HepG2 (cell line): ENCODE data around the gene SS18L1. TPM values are rescaled to one million over a fixed set of nuclear protein-coding genes. Genes with fewer than 3 reads are reported as not detected.
A peak's percentile ranks its signal among the peaks of the same experiment; 100 is the strongest.

Experiments used
- ATAC-seq: fragments of 200-7000 bp; cut with Tn5 transposase; 3 replicates; pipeline ENCODE4 v1.9.1; 2020; ENCODE audit warnings: mild to moderate bottlenecking, moderate library complexity
- BruUV-seq: library from RNA; stranded (reverse); fragments of 400-500 nt; replicated peaks from 2 replicates; lab custom pipeline; 2021; lab: Mats Ljungman, UMichigan
- CTCF ChIA-PET: fragments of 300-600 bp; formaldehyde crosslinking; extraction: SDS; loops from one replicate; lab custom pipeline; 2021; ENCODE audit warnings: low total read pairs, inconsistent platforms, low intra/inter-chr PET ratio; lab: Yijun Ruan, JAX
- POLR2A ChIA-PET: fragments of 350-600 bp; sonication (Branson Sonifier 250); formaldehyde crosslinking; loops from one replicate; lab custom pipeline; 2020; ENCODE audit warnings: antibody characterized with exemption, inconsistent platforms; lab: Yijun Ruan, JAX
- DNase-seq: peaks from one replicate; pipeline ENCODE4 v3.0.0-alpha.2; 2015; ENCODE audit warnings: low spot score
- FAIRE-seq: peaks from 3 replicates; lab custom pipeline; 2011; peaks lifted over from hg19 to GRCh38; lab: Jason Lieb, UNC
- H2AFZ ChIP-seq: one replicate; pipeline ENCODE4 v1.6.1; 2011; ENCODE audit warnings: low read length, inconsistent platforms
- H3K27ac ChIP-seq: fragments of 300-600 bp; 3 replicates; pipeline ENCODE4 v1.8.0; 2011; ENCODE audit warnings: mixed run types, mild to moderate bottlenecking, mixed read lengths, low read length, inconsistent platforms; ENCODE audit not compliant: insufficient read depth; ENCODE audit errors: extremely low read length
- H3K27me3 ChIP-seq, 2 experiments: fragments of 200-600 bp in 1 of 2; 2 replicates in 1 of 2; 3 replicates in 1 of 2; pipeline versions ENCODE4 v1.6.0 to v1.8.0; 2011; ENCODE audit warnings: low read length in 2 of 2, mild to moderate bottlenecking in 2 of 2, moderate library complexity in 2 of 2, inconsistent platforms in 1 of 2; ENCODE audit not compliant: insufficient read depth in 2 of 2, control insufficient read depth in 1 of 2
- H3K36me3 ChIP-seq, 2 experiments: fragments of 200-600 bp in 1 of 2; replicated peaks in 1 of 2; 2 replicates in 1 of 2; 3 replicates in 1 of 2; pipeline versions ENCODE4 v1.5.1 to v1.8.0; 2011; ENCODE audit warnings: low read length in 2 of 2, inconsistent platforms in 1 of 2; ENCODE audit not compliant: insufficient read depth in 2 of 2, control insufficient read depth in 1 of 2
- H3K4me1 ChIP-seq: 2 replicates; pipeline ENCODE4 v1.5.1; 2012; ENCODE audit warnings: low read length, inconsistent platforms; ENCODE audit not compliant: insufficient read depth
- H3K4me2 ChIP-seq: 2 replicates; pipeline ENCODE4 v1.6.0; 2011; ENCODE audit warnings: low read depth, low read length, inconsistent platforms
- H3K4me3 ChIP-seq, 3 experiments: fragments of 200-600 bp in 1 of 3; sonication (generic), shearing (Covaris generic) in 1 of 3; replicated peaks in 1 of 3; 2 replicates each; pipeline ENCODE4 v1.5.1; 2011 to 2016; ENCODE audit warnings: low read length in 3 of 3, inconsistent platforms in 2 of 3, low read depth in 2 of 3, mild to moderate bottlenecking in 2 of 3, control low read depth in 1 of 3, mixed read lengths in 1 of 3; ENCODE audit not compliant: insufficient read depth in 1 of 3
- H3K79me2 ChIP-seq: one replicate; pipeline ENCODE4 v1.6.1; 2011; ENCODE audit warnings: low read length, inconsistent platforms; ENCODE audit not compliant: insufficient read depth
- H3K9ac ChIP-seq: 2 replicates; pipeline ENCODE4 v1.6.0; 2011; ENCODE audit warnings: mild to moderate bottlenecking, low read depth, low read length, inconsistent platforms; ENCODE audit not compliant: insufficient read depth
- H3K9me3 ChIP-seq: 2 replicates; pipeline ENCODE4 v1.5.1; 2012; ENCODE audit warnings: mild to moderate bottlenecking, low read length
- H4K20me1 ChIP-seq: 2 replicates; pipeline ENCODE4 v1.6.0; 2011; ENCODE audit warnings: inconsistent platforms, mild to moderate bottlenecking, low read length, moderate library complexity; ENCODE audit not compliant: insufficient read depth
- EED ChIP-seq: sonication (generic); formaldehyde crosslinking; IDR thresholded peaks from 2 replicates; pipeline ENCODE4 v1.5.0; 2020; ENCODE audit warnings: mild to moderate bottlenecking, missing genetic modification reagents
- GABPA ChIP-seq, 2 experiments: IDR thresholded peaks; 2 replicates each; pipeline ENCODE4 v1.6.1; 2011 to 2016; ENCODE audit warnings: low read depth in 2 of 2, low read length in 1 of 2, missing biosample characterization in 1 of 2, missing genetic modification characterization in 1 of 2
- HNRNPLL ChIP-seq: fragments of 200-400 bp; formaldehyde crosslinking; IDR thresholded peaks from 2 replicates; pipeline ENCODE4 v1.6.1; 2017; ENCODE audit warnings: mild to moderate bottlenecking, low read depth, low read length; ENCODE audit not compliant: poor library complexity, severe bottlenecking
- HOXA9 ChIP-seq: sonication (generic); formaldehyde crosslinking; IDR thresholded peaks from 2 replicates; pipeline ENCODE4 v1.8.1; 2022; ENCODE audit warnings: missing genetic modification reagents, mild to moderate bottlenecking, moderate library complexity, borderline replicate concordance
- NCOR1 ChIP-seq: fragments of 200-600 bp; sonication (generic); IDR thresholded peaks from 2 replicates; pipeline ENCODE4 v1.7.0; 2017; ENCODE audit warnings: antibody characterized with exemption, low read length, borderline replicate concordance
- NFRKB ChIP-seq: fragments of 450-650 bp; IDR thresholded peaks from 2 replicates; pipeline ENCODE4 v1.6.1; 2017
- RFX5 ChIP-seq: IDR thresholded peaks from 2 replicates; pipeline ENCODE4 v1.6.1; 2011; ENCODE audit warnings: low read depth, low read length, improper control_type of control experiment
- SP5 ChIP-seq: IDR thresholded peaks from 2 replicates; pipeline ENCODE4 v1.6.1; 2016; ENCODE audit warnings: low read depth, borderline replicate concordance
- TMF1 ChIP-seq: sonication (generic); formaldehyde crosslinking; IDR thresholded peaks from 2 replicates; pipeline ENCODE4 v1.8.1; 2022; ENCODE audit warnings: low read depth, missing genetic modification reagents
- ZBTB20 ChIP-seq: sonication (generic); formaldehyde crosslinking; IDR thresholded peaks from 2 replicates; pipeline ENCODE4 v1.8.1; 2023; ENCODE audit warnings: missing genetic modification reagents, low read depth, mild to moderate bottlenecking, borderline replicate concordance
- ZEB1 ChIP-seq: IDR thresholded peaks from 2 replicates; pipeline ENCODE4 v1.6.1; 2012; ENCODE audit warnings: mild to moderate bottlenecking, low read depth, inconsistent platforms; ENCODE audit not compliant: insufficient replicate concordance
- ZNF550 ChIP-seq: sonication (generic); formaldehyde crosslinking; IDR thresholded peaks from 2 replicates; pipeline ENCODE4 v1.4.0; 2020; ENCODE audit warnings: mild to moderate bottlenecking, missing genetic modification reagents, borderline replicate concordance
- ZNF552 ChIP-seq: sonication (generic); formaldehyde crosslinking; IDR thresholded peaks from 2 replicates; pipeline ENCODE4 v1.9.0; 2022; ENCODE audit warnings: missing genetic modification reagents, mild to moderate bottlenecking, borderline replicate concordance
- ZSCAN20 ChIP-seq: sonication (generic); formaldehyde crosslinking; IDR thresholded peaks from 2 replicates; pipeline ENCODE4 v1.4.0; 2020; ENCODE audit warnings: missing genetic modification reagents, mild to moderate bottlenecking, borderline replicate concordance
- WGBS: methylation state at CpG from one replicate; pipeline ENCODE4 v1.1.6; 2017; ENCODE audit warnings: low lambda C conversion rate; 5-methylcytosine and 5-hydroxymethylcytosine counted together
- in situ Hi-C: cut with HindIII; loops from 2 replicates; pipeline ENCODE4 v1.10.0; 2017; ENCODE audit warnings: low pct_unique_long_range_greater_than_20kb; ENCODE audit not compliant: extremely low pct_ligation_motif_present
- intact Hi-C: fragments of 100-400 bp; cut with micrococcal nuclease; formaldehyde crosslinking; loops from one replicate; pipeline ENCODE4 v1.10.0; 2022; ENCODE audit not compliant: unreplicated experiment
- polyA plus RNA-seq, 8 experiments: library from polyadenylated mRNA; depleted of rRNA in 3 of 8; stranded (reverse) in 7 of 8; unstranded in 1 of 8; fragments of >200 nt; fragmentation: Illumina TruSeq in 4 of 8; extraction: Trizol in 4 of 8; gene quantifications; 2 replicates each; pipeline versions ENCODE4 v1.2.1 to v1.2.3, GENCODE V29; 2011 to 2016; ENCODE audit warnings: low read depth in 4 of 8, missing spikeins in 1 of 8, mixed read lengths in 1 of 8; ENCODE audit not compliant: insufficient read depth in 1 of 8
- total RNA-seq, 5 experiments: library from RNA; depleted of rRNA; stranded (reverse); fragments of >200 nt; fragmentation: Illumina TruSeq; extraction: Trizol; gene quantifications; 2 replicates each; pipeline ENCODE4 v1.2.3, GENCODE V29; 2016; ENCODE audit warnings: low read depth in 1 of 5
- TF ChIP-seq, protein P1 (sequence below): sonication (generic); formaldehyde crosslinking; IDR thresholded peaks from 2 replicates; pipeline ENCODE4 v1.5.0; 2020; ENCODE audit warnings: missing genetic modification reagents, mild to moderate bottlenecking, borderline replicate concordance
- TF ChIP-seq, protein P2 (sequence below): sonication (generic); formaldehyde crosslinking; IDR thresholded peaks from 2 replicates; pipeline ENCODE4 v1.5.0; 2020; ENCODE audit warnings: missing genetic modification reagents, mild to moderate bottlenecking, borderline replicate concordance

SS18L1 gene
- total and polyA plus RNA-seq, 2 of the 13 experiments (the other 11 are each of a cell fraction or from before 2014, with no cell fraction given), result 17.8 to 27.6 TPM

DNA sequence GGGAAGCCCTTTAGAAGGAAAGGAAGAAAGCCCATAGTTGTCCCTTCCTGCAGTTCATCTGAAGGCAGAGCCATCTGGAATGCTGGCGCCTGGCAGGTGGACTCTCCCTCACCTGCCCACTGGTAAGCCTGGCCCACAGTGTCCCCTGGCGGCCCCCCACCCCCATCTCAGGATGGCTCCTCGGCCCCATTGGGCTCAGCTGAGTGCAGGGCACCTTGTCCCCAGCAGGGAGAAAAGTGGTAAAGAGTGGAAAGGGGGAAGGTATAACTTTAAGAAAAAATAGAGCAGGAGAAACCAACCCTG, 12.6 kb downstream of the SS18L1 start:
- ChIA-PET POLR2A (interaction anchor here (0.8 to 2.6 kb wide), 6 partner anchors 11 to 145 kb away, joined by 3 to 7 read pairs (median 4); no protein-coding TSS in a partner anchor), CTCF (interaction anchor here (1.3 to 4.9 kb wide), 2 partner anchors 15 to 145 kb away, joined by 4 to 46 read pairs; no protein-coding TSS in a partner anchor)
- H3K79me2 ChIP-seq, result peaks cover 85% of the 10 kb centered on the region
- FAIRE-seq, result no peak
- in situ Hi-C loops (no loop called here), intact Hi-C loops (loop anchor here (5.0 kb wide), 1 partner anchor 34 kb away; the partner anchor contains the start of gene LSM14B)
- BruUV-seq, result no TSS peak
- H3K27ac ChIP-seq, result peak overlapping the region; percentile 56
- H3K36me3 ChIP-seq, result peaks cover 26 to 67% of the 10 kb centered on the region in 2 experiments
- no peaks in the 10 kb centered on the region for H3K9me3 ChIP-seq
- peak overlapping the region; percentile 29; the same call in 1 of the 2 replicates for H3K9ac ChIP-seq
- no peak for DNase-seq
- TF ChIP-seq NCOR1, result no peak
- peak; percentile 33; the same call in 1 of the 2 replicates for TF ChIP-seq EED
- TF ChIP-seq HOXA9, result no peak
- no peak for TF ChIP-seq NFRKB
- TF ChIP-seq, protein P1, sequence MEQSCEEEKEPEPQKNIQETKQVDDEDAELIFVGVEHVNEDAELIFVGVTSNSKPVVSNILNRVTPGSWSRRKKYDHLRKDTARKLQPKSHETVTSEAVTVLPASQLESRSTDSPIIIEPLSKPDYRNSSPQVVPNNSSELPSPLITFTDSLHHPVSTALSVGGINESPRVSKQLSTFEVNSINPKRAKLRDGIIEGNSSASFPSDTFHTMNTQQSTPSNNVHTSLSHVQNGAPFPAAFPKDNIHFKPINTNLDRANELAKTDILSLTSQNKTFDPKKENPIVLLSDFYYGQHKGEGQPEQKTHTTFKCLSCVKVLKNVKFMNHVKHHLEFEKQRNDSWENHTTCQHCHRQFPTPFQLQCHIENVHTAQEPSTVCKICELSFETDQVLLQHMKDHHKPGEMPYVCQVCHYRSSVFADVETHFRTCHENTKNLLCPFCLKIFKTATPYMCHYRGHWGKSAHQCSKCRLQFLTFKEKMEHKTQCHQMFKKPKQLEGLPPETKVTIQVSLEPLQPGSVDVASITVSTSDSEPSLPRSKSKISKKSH (CRISPR knock-in tag), result no peak
- no peak for TF ChIP-seq ZNF550
- TF ChIP-seq TMF1 (CRISPR knock-in tag), result 0 out of 2 replicates have a peak, but pooled peaks have one; percentile 31
- no peak for TF ChIP-seq GABPA (IDR thresholded peaks at IDR 0.05; ENCODE audit: low read depth, low read length)
- no peak for TF ChIP-seq GABPA (CRISPR knock-in tag; IDR thresholded peaks at IDR 0.05; ENCODE audit: low read depth)
- TF ChIP-seq ZSCAN20 (CRISPR knock-in tag), result no peak
- TF ChIP-seq SP5 (CRISPR knock-in tag), result no peak
- TF ChIP-seq, protein P2, sequence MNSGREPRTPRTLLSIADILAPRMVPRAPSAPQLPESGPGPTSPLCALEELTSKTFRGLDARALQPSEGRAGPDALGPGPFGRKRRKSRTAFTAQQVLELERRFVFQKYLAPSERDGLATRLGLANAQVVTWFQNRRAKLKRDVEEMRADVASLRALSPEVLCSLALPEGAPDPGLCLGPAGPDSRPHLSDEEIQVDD (CRISPR knock-in tag), result no peak
- TF ChIP-seq RFX5, result no peak
- 0 out of 2 replicates have a peak, but pooled peaks have one; percentile 3 for TF ChIP-seq ZNF552 (CRISPR knock-in tag)
- TF ChIP-seq ZBTB20 (CRISPR knock-in tag), result no peak
- peak; percentile 28 for TF ChIP-seq HNRNPLL
- peak; percentile 46 for TF ChIP-seq ZEB1
- no peaks in the 10 kb centered on the region for H3K27me3 ChIP-seq
- WGBS, result 80% methylated on average over 3 of the region's 3 CpGs
- peak overlapping the region; percentile 56 for H3K4me2 ChIP-seq
- peaks cover 17% of the 10 kb centered on the region for H4K20me1 ChIP-seq
- peak; percentile 11 for ATAC-seq
- peaks cover 37% of the 10 kb centered on the region for H3K4me1 ChIP-seq
- no peak overlapping the region for H2AFZ ChIP-seq
- H3K4me3 ChIP-seq, result peak overlapping the region in 1 of 3 experiments; percentile 44; a peak in 1 of 6 replicates
